Breast epithelium (tissue), 4 donors: ENCODE data around the gene COX19. TPM values are rescaled to one million over a fixed set of nuclear protein-coding genes. Genes with fewer than 3 reads are reported as not detected.
"Not testable (repeated sequence)": the region's sequence is repeated elsewhere in the genome, so short reads cannot be mapped to it uniquely, and the experiment has no call there.

Experiments
- DNase-seq, 2 donors: peaks; one replicate each; pipeline ENCODE4 v3.0.0-alpha.2; 2019; ENCODE audit warnings: low spot score in 2 of 2
- H3K27ac ChIP-seq, 2 donors: fragments of 200-600 bp; sonication (generic) in 1 of 2; one replicate each; pipeline ENCODE4 v1.5.1; 2016 to 2019; ENCODE audit warnings: mild to moderate bottlenecking in 1 of 2
- H3K27me3 ChIP-seq, 2 donors: fragments of 200-600 bp; sonication (generic) in 1 of 2; one replicate each; pipeline versions ENCODE4 v1.5.1 to v1.6.0; 2017 to 2019; ENCODE audit warnings: control low read depth in 1 of 2, mild to moderate bottlenecking in 1 of 2
- H3K36me3 ChIP-seq: fragments of 200-600 bp; one replicate; pipeline ENCODE4 v1.5.1; 2019
- H3K4me1 ChIP-seq, 2 donors: fragments of 200-600 bp; sonication (generic); one replicate each; pipeline ENCODE4 v1.5.1; 2016 to 2019; ENCODE audit warnings: control low read depth in 1 of 2
- H3K4me3 ChIP-seq, 3 donors: fragments of 200-600 bp; sonication (generic); 1 replicate in 2 of 3; 2 replicates in 1 of 3; pipeline ENCODE4 v1.5.1; 2016 to 2019; ENCODE audit warnings: mild to moderate bottlenecking in 3 of 3, moderate library complexity in 2 of 3
- H3K9me3 ChIP-seq, 2 donors: fragments of 200-600 bp; sonication (generic) in 1 of 2; one replicate each; pipeline ENCODE4 v1.5.1; 2016 to 2019; ENCODE audit warnings: control low read depth in 1 of 2
- POLR2A ChIP-seq: fragments of 450-650 bp; IDR thresholded peaks from one replicate; pipeline ENCODE4 v1.6.1; 2016; ENCODE audit warnings: antibody characterized with exemption, mild to moderate bottlenecking, moderate library complexity
- POLR2AphosphoS5 ChIP-seq, 3 donors: sonication (generic); formaldehyde crosslinking; IDR thresholded peaks; one replicate each; pipeline ENCODE4 v1.6.1; 2017; ENCODE audit warnings: antibody characterized with exemption in 3 of 3
- intact Hi-C: fragments of 100-400 bp; cut with DNase I; formaldehyde crosslinking; loops from one replicate; pipeline ENCODE4 v1.15.1; 2023; ENCODE audit warnings: low total_unique reads
- total RNA-seq, 3 donors: library from RNA; depleted of rRNA; stranded (reverse); fragments of >200 nt; gene quantifications; one replicate each; pipeline ENCODE4 v1.1.0, GENCODE V29; 2016
- TF ChIP-seq, protein P1 (sequence below), 3 donors: fragments of 450-650 bp; IDR thresholded peaks; one replicate each; pipeline ENCODE4 v1.5.1; 2016 to 2017; ENCODE audit warnings: antibody characterized with exemption in 3 of 3, mild to moderate bottlenecking in 3 of 3, moderate library complexity in 3 of 3

The COX19 gene
- total RNA-seq, 3 donors from 2014 or later, result 8.5 to 17.3 (median 8.8) TPM

GRCh38 chr7:924541-925231 is 50.7 kb downstream of the COX19 start:
- peak in 1 of 2 donors; percentile 48 for DNase-seq
- intact Hi-C loops, result loop anchor here (5.0 kb wide), 1 partner anchor 428 kb away; no protein-coding TSS in a partner anchor

GRCh38 chr7:924042-924441 is 51.3 kb downstream of the COX19 start:
- H3K27me3 ChIP-seq, H3K9me3 ChIP-seq, H3K27ac ChIP-seq, H3K4me1 ChIP-seq, H3K4me3 ChIP-seq, H3K36me3 ChIP-seq: not testable (repeated sequence)
- DNase-seq, result peak in 1 of 2 donors; percentile 47
- intact Hi-C loops, result loop anchor here (5.0 kb wide), 1 partner anchor 428 kb away; no protein-coding TSS in a partner anchor

More at GRCh38 chr7:924541-925231, 50.7 kb downstream of the COX19 start:
- H3K36me3 ChIP-seq, result no peaks in the 10 kb centered on the region
- TF ChIP-seq POLR2AphosphoS5 (IDR thresholded peaks at IDR 0.05) (no peak), POLR2A (no peak)
- TF ChIP-seq, protein P1, sequence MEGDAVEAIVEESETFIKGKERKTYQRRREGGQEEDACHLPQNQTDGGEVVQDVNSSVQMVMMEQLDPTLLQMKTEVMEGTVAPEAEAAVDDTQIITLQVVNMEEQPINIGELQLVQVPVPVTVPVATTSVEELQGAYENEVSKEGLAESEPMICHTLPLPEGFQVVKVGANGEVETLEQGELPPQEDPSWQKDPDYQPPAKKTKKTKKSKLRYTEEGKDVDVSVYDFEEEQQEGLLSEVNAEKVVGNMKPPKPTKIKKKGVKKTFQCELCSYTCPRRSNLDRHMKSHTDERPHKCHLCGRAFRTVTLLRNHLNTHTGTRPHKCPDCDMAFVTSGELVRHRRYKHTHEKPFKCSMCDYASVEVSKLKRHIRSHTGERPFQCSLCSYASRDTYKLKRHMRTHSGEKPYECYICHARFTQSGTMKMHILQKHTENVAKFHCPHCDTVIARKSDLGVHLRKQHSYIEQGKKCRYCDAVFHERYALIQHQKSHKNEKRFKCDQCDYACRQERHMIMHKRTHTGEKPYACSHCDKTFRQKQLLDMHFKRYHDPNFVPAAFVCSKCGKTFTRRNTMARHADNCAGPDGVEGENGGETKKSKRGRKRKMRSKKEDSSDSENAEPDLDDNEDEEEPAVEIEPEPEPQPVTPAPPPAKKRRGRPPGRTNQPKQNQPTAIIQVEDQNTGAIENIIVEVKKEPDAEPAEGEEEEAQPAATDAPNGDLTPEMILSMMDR (IDR thresholded peaks at IDR 0.05), result no peak
- H3K4me3 ChIP-seq, result no peak overlapping the region
- H3K27ac ChIP-seq, result no peak overlapping the region
- no peaks in the 10 kb centered on the region for H3K9me3 ChIP-seq
- H3K27me3 ChIP-seq, result no peaks in the 10 kb centered on the region
- H3K4me1 ChIP-seq, result no peaks in the 10 kb centered on the region

- TF ChIP-seq POLR2AphosphoS5 (IDR thresholded peaks at IDR 0.05), result no peak
- TF ChIP-seq POLR2A, result no peak
- TF ChIP-seq, protein P1 (IDR thresholded peaks at IDR 0.05), result no peak
- Histone ChIP-seq H3K9me3 (no peaks in the 10 kb centered on the region), H3K27ac (peak overlapping the region in 1 of 2 donors; percentile 52), H3K4me3 (peak overlapping the region in 1 of 3 donors; percentile 15), H3K36me3 (no peaks in the 10 kb centered on the region), H3K4me1 (no peaks in the 10 kb centered on the region), H3K27me3 (no peaks in the 10 kb centered on the region)
- intact Hi-C loops, result loop anchor here (5.0 kb wide), 1 partner anchor 429 kb away; no protein-coding TSS in a partner anchor
- DNase-seq, result peak; percentile 34 to 53
Observed at GRCh38 chr7:923108-924041, 52.0 kb downstream of the COX19 start.

GRCh38 chr7:922334-923107 is 52.8 kb downstream of the COX19 start:
- H3K9me3 ChIP-seq, result no peaks in the 10 kb centered on the region
- no peaks in the 10 kb centered on the region for H3K4me1 ChIP-seq
- TF ChIP-seq POLR2AphosphoS5 (IDR thresholded peaks at IDR 0.05), result no peak
- no peak for TF ChIP-seq POLR2A
- TF ChIP-seq, protein P1 (IDR thresholded peaks at IDR 0.05), result no peak
- intact Hi-C loops, result loop anchor here (5.0 kb wide), 1 partner anchor 430 kb away; no protein-coding TSS in a partner anchor
- DNase-seq, result peak in 1 of 2 donors; percentile 35
- H3K27me3 ChIP-seq, result no peaks in the 10 kb centered on the region
- H3K36me3 ChIP-seq, result no peaks in the 10 kb centered on the region
- no peak overlapping the region for H3K27ac ChIP-seq
- no peak overlapping the region for H3K4me3 ChIP-seq
